ENCODE measurements around the gene ZNF780A.

The ZNF780A gene

DNA sequence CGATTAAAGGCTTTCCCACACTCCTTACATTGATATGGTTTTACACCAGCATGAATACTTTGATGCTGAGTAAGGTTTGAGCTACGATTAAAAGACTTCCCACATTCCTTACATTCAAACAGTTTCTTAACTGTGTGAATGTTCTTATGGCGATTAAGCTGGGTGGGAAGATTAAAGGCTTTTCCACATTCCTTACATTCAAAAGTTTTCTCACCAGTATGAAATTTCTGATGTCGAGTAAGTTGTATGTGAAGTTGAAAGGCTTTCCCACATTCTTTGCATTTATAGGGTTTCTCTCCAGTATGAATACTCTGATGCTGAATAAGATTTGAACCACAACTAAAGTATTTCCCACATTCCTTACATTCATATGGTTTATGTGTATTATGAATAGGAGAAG, 54.7 kb downstream of the ZNF780A start:
- Histone ChIP-seq H3K4me2 (ENCODE audit: low read length) (no peak overlapping the region), H3K9ac (ENCODE audit: low read length) (no peak overlapping the region), H3K27ac (ENCODE audit: low read length) (no peak overlapping the region), H3K4me3 (ENCODE audit: low read length) (no peak overlapping the region), H3K9me3 (ENCODE audit: insufficient read depth, low read length) (peaks cover 41% of the 10 kb centered on the region), H3K4me1 (ENCODE audit: low read length) (no peaks in the 10 kb centered on the region), H4K20me1 (ENCODE audit: insufficient read depth, low read length) (no peaks in the 10 kb centered on the region), H2AFZ (ENCODE audit: low read depth, low read length) (no peak overlapping the region), H3K79me2 (ENCODE audit: low read length) (no peaks in the 10 kb centered on the region), H3K27me3 (ENCODE audit: low read depth, low read length) (no peaks in the 10 kb centered on the region), H3K36me3 (replicated peaks; ENCODE audit: low read depth, low read length) (peaks cover 35% of the 10 kb centered on the region)
- TF ChIP-seq EZH2phosphoT487 (IDR thresholded peaks at IDR 0.05; ENCODE audit: low read depth) (no peak), CTCF (IDR thresholded peaks at IDR 0.05; ENCODE audit: low read depth, low read length) (no peak)

DNA sequence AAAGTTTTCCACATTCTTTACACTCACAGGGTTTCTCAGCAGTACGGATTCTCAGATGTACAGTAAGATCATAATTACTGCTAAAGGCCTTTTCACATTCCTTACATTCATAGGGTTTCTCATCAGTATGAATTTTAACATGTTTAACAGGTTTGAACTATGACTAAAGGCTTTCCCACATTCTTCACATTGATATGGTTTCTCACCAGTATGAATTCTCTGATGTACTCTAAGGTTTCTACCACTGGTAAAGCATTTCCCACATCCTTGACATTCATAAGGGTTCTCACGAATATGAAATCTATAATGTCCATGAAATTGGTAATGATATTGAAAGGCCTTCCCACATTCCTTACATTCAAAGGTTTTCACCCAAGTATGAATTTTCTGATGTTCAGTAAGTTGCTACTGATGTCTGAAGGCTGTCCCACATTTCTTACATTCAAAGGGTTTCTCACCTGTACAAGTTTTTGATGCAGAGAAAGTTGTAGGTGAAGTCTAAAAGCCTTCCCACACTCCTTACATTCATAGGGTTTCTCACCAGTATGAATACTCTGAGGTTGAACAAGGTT, 56.7 kb downstream of the ZNF780A start:
- H3K79me2 ChIP-seq (ENCODE audit: low read length), result no peaks in the 10 kb centered on the region
- H3K9ac ChIP-seq (ENCODE audit: low read length), result no peak overlapping the region
- no peak overlapping the region for H3K27ac ChIP-seq (ENCODE audit: low read length)
- H3K27me3 ChIP-seq (ENCODE audit: low read depth, low read length), result no peaks in the 10 kb centered on the region
- TF ChIP-seq EZH2phosphoT487 (IDR thresholded peaks at IDR 0.05; ENCODE audit: low read depth) (no peak), CTCF (IDR thresholded peaks at IDR 0.05; ENCODE audit: low read depth, low read length) (no peak)
- no peaks in the 10 kb centered on the region for H4K20me1 ChIP-seq (ENCODE audit: insufficient read depth, low read length)
- peaks cover 39% of the 10 kb centered on the region for H3K36me3 ChIP-seq (replicated peaks; ENCODE audit: low read depth, low read length)
- no peak overlapping the region for H2AFZ ChIP-seq (ENCODE audit: low read depth, low read length)
- no peak overlapping the region for H3K4me2 ChIP-seq (ENCODE audit: low read length)
- H3K4me3 ChIP-seq (ENCODE audit: low read length), result no peak overlapping the region
- peaks cover 46% of the 10 kb centered on the region for H3K9me3 ChIP-seq (ENCODE audit: insufficient read depth, low read length)
- H3K4me1 ChIP-seq (ENCODE audit: low read length), result no peaks in the 10 kb centered on the region

DNA sequence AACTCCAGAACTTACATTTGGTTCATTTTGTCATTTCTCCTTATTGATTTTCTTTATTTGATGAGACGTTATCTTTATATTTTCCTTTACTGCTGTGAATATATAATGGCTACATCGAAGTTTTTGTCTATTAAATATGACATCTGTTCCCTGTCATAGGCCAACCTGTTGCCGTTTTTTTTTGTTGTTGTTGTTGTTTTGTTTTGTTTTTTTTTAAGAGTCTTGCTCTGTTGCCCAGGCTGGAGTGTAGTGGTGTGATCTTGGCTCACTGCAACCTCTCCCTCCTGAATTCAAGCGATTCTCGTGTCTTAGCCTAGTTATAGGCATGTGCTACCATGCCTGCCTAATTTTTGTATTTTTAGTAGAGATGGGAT, 64.2 kb downstream of the ZNF780A start:
- no peaks in the 10 kb centered on the region for H3K79me2 ChIP-seq (ENCODE audit: low read length)
- peaks cover 24% of the 10 kb centered on the region; the same call in 1 of the 2 replicates for H3K9me3 ChIP-seq (ENCODE audit: insufficient read depth, low read length)
- no peaks in the 10 kb centered on the region for H3K27me3 ChIP-seq (ENCODE audit: low read depth, low read length)
- no peak overlapping the region for H3K9ac ChIP-seq (ENCODE audit: low read length)
- no peak for TF ChIP-seq CTCF (IDR thresholded peaks at IDR 0.05; ENCODE audit: low read depth, low read length)
- no peak for TF ChIP-seq EZH2phosphoT487 (IDR thresholded peaks at IDR 0.05; ENCODE audit: low read depth)
- no peak overlapping the region for H3K4me3 ChIP-seq (ENCODE audit: low read length)
- no peak overlapping the region for H3K27ac ChIP-seq (ENCODE audit: low read length)
- peaks cover 9% of the 10 kb centered on the region for H3K36me3 ChIP-seq (replicated peaks; ENCODE audit: low read depth, low read length)
- no peak overlapping the region for H3K4me2 ChIP-seq (ENCODE audit: low read length)
- no peaks in the 10 kb centered on the region for H3K4me1 ChIP-seq (ENCODE audit: low read length)
- no peaks in the 10 kb centered on the region for H4K20me1 ChIP-seq (ENCODE audit: insufficient read depth, low read length)
- no peak overlapping the region for H2AFZ ChIP-seq (ENCODE audit: low read depth, low read length)

DNA sequence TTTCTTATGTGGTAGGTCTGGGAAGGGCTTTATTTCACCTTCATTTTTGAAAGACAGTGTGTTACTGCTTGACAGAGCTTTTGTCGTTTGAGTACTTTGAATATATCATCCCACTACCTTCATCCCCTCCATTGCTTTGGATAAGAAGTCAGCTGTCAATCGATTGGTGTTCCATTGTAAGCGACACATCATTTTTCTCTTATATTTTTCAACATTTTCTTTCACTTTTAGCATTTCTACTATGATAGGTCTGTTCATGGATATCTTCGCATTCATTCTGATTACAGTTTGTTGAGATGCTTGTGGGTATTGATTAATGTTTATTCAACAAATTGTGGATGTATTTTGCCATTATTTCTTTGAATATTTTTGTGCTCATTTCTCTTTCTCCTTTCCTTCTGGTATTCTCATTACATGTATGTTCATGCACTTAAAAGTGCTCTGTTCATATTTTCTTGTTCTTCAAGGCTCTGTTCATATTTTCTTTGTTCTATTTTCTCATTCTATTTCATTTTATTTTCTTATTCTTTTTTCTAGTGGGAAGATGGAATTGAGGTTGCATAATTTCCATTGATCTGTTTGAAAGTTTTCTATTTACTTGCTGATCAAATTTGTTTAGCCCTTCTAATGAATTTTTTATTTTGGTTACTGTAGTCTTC, 64.7 kb downstream of the ZNF780A start:
- H3K4me1 ChIP-seq (ENCODE audit: low read length), result no peaks in the 10 kb centered on the region
- H3K79me2 ChIP-seq (ENCODE audit: low read length), result no peaks in the 10 kb centered on the region
- H4K20me1 ChIP-seq (ENCODE audit: insufficient read depth, low read length), result no peaks in the 10 kb centered on the region
- no peak overlapping the region for H3K27ac ChIP-seq (ENCODE audit: low read length)
- peaks cover 20% of the 10 kb centered on the region; the same call in 1 of the 2 replicates for H3K9me3 ChIP-seq (ENCODE audit: insufficient read depth, low read length)
- H3K36me3 ChIP-seq (replicated peaks; ENCODE audit: low read depth, low read length), result peaks cover 9% of the 10 kb centered on the region
- no peak overlapping the region for H3K9ac ChIP-seq (ENCODE audit: low read length)
- TF ChIP-seq EZH2phosphoT487 (IDR thresholded peaks at IDR 0.05; ENCODE audit: low read depth) (no peak), CTCF (IDR thresholded peaks at IDR 0.05; ENCODE audit: low read depth, low read length) (no peak)
- H3K27me3 ChIP-seq (ENCODE audit: low read depth, low read length), result no peaks in the 10 kb centered on the region
- H2AFZ ChIP-seq (ENCODE audit: low read depth, low read length), result no peak overlapping the region
- no peak overlapping the region for H3K4me2 ChIP-seq (ENCODE audit: low read length)
- H3K4me3 ChIP-seq (ENCODE audit: low read length), result no peak overlapping the region

Measured in OCI-LY3 (cell line).